ENCODE results near the gene SUB1. TPM values are rescaled to one million over a fixed set of nuclear protein-coding genes. Genes with fewer than 3 reads are reported as not detected.
A peak's percentile ranks its signal among the peaks of the same experiment; 100 is the strongest.

The SUB1 gene
- total RNA-seq, 1 experiment from 2014 or later = 334 TPM

GRCh38 chr5:32587067-32587551 lies 1.8 kb downstream of the SUB1 start:
- TF ChIP-seq CTCF (IDR thresholded peaks at IDR 0.05; ENCODE audit: unreplicated experiment) = no peak
- peak overlapping the region; percentile 96 for H3K27ac Mint-ChIP-seq (ENCODE audit: unreplicated experiment)
- CTCF ChIA-PET = no interaction called here
- peaks cover 62% of the 10 kb centered on the region for H3K36me3 Mint-ChIP-seq (ENCODE audit: insufficient read depth, unreplicated experiment)
- no peaks in the 10 kb centered on the region for H3K27me3 Mint-ChIP-seq (ENCODE audit: unreplicated experiment)
- H3K9me3 Mint-ChIP-seq (ENCODE audit: low read depth, unreplicated experiment) = no peaks in the 10 kb centered on the region
- intact Hi-C loops (cut with micrococcal nuclease; ENCODE audit: unreplicated experiment) = loop anchor here (5.0 kb wide), 1 partner anchor 60 kb away; no protein-coding TSS in a partner anchor
- H3K4me1 Mint-ChIP-seq (ENCODE audit: low read depth, unreplicated experiment) = peaks cover 43% of the 10 kb centered on the region
- no TSS peak for BruUV-seq (replicated peaks)
- peak overlapping the region; percentile 96 for H3K4me3 Mint-ChIP-seq (ENCODE audit: low read depth, unreplicated experiment)
- no peak for DNase-seq

GRCh38 chr5:32589416-32589815 lies 4.1 kb downstream of the SUB1 start:
- intact Hi-C loops (cut with micrococcal nuclease; ENCODE audit: unreplicated experiment) = loop anchor here (5.0 kb wide), 1 partner anchor 62 kb away; no protein-coding TSS in a partner anchor
- BruUV-seq (replicated peaks) = no TSS peak
- H3K27ac Mint-ChIP-seq (ENCODE audit: unreplicated experiment) = no peak overlapping the region

GRCh38 chr5:32589942-32590869 lies 4.8 kb downstream of the SUB1 start:
- H3K36me3 Mint-ChIP-seq (ENCODE audit: insufficient read depth, unreplicated experiment) = peaks cover 79% of the 10 kb centered on the region
- intact Hi-C loops (cut with micrococcal nuclease; ENCODE audit: unreplicated experiment) = loop anchor here (1.0 to 10.0 kb wide), 4 partner anchors 63 to 355 kb away; no protein-coding TSS in a partner anchor
- H3K4me1 Mint-ChIP-seq (ENCODE audit: low read depth, unreplicated experiment) = peaks cover 24% of the 10 kb centered on the region
- no peaks in the 10 kb centered on the region for H3K9me3 Mint-ChIP-seq (ENCODE audit: low read depth, unreplicated experiment)
- no peaks in the 10 kb centered on the region for H3K27me3 Mint-ChIP-seq (ENCODE audit: unreplicated experiment)
- H3K4me3 Mint-ChIP-seq (ENCODE audit: low read depth, unreplicated experiment) = no peak overlapping the region
- TF ChIP-seq CTCF (IDR thresholded peaks at IDR 0.05; ENCODE audit: unreplicated experiment) = peak; percentile 42
- CTCF ChIA-PET = interaction anchor here (0.6 to 2.2 kb wide), 9 partner anchors 59 to 429 kb away, joined by 3 to 61 read pairs (median 5); no protein-coding TSS in a partner anchor
- BruUV-seq (replicated peaks) = no TSS peak
- H3K27ac Mint-ChIP-seq (ENCODE audit: unreplicated experiment) = no peak overlapping the region
- DNase-seq = peak; percentile 46

More at GRCh38 chr5:32589416-32589815, 4.1 kb downstream of the SUB1 start:
- Mint-ChIP-seq H3K27me3 (ENCODE audit: unreplicated experiment) (no peaks in the 10 kb centered on the region), H3K4me3 (ENCODE audit: low read depth, unreplicated experiment) (no peak overlapping the region), H3K9me3 (ENCODE audit: low read depth, unreplicated experiment) (no peaks in the 10 kb centered on the region), H3K36me3 (ENCODE audit: insufficient read depth, unreplicated experiment) (peaks cover 83% of the 10 kb centered on the region), H3K4me1 (ENCODE audit: low read depth, unreplicated experiment) (peaks cover 32% of the 10 kb centered on the region)
- CTCF ChIA-PET = interaction anchor here (0.6 to 2.2 kb wide), 7 partner anchors 58 to 357 kb away, joined by 3 to 61 read pairs (median 5); no protein-coding TSS in a partner anchor
- no peak for TF ChIP-seq CTCF (IDR thresholded peaks at IDR 0.05; ENCODE audit: unreplicated experiment)
- DNase-seq = no peak

- H3K9me3 Mint-ChIP-seq (ENCODE audit: low read depth, unreplicated experiment) = no peaks in the 10 kb centered on the region
- BruUV-seq (replicated peaks) = no TSS peak
- no peak overlapping the region for H3K4me3 Mint-ChIP-seq (ENCODE audit: low read depth, unreplicated experiment)
- peaks cover 26% of the 10 kb centered on the region for H3K4me1 Mint-ChIP-seq (ENCODE audit: low read depth, unreplicated experiment)
- CTCF ChIA-PET = no interaction called here
- H3K27ac Mint-ChIP-seq (ENCODE audit: unreplicated experiment) = no peak overlapping the region
- no peak for DNase-seq
- no peak for TF ChIP-seq CTCF (IDR thresholded peaks at IDR 0.05; ENCODE audit: unreplicated experiment)
- no peaks in the 10 kb centered on the region for H3K27me3 Mint-ChIP-seq (ENCODE audit: unreplicated experiment)
- intact Hi-C loops (cut with micrococcal nuclease; ENCODE audit: unreplicated experiment) = loop anchor here (10.0 kb wide), 2 partner anchors 190 to 360 kb away; no protein-coding TSS in a partner anchor
- peaks cover 69% of the 10 kb centered on the region for H3K36me3 Mint-ChIP-seq (ENCODE audit: insufficient read depth, unreplicated experiment)
Observed at GRCh38 chr5:32595118-32595517, 9.8 kb downstream of the SUB1 start.
